ENCODE measurements around the gene RPS19. TPM values are rescaled to one million over a fixed set of nuclear protein-coding genes. Genes with fewer than 3 reads are reported as not detected.

Gene RPS19
- total RNA-seq, 1 experiment from 2014 or later, result 3,020 TPM

DNA sequence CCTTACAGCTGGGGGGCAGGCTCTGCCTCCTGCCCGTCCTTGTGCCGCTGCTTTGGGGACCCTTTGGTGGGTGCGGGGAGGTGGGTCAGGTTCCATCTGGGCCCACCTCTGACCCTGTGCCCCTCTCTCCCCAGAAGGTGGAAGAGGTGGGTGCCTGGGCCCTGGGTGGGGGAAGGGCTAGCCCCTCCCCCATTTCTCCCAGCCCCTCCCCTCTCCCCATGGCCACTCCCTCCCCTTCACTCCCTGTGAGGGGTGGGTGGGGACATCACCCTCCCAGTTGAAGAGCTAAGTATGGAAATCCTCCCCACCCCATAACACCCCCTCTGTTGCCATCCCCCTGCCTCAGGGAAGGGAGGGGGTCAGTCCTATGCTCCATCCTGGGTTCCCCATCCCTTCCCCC is 37.1 kb downstream of the RPS19 start:
- CTCF ChIA-PET, result no interaction called here
- H3K9me3 ChIP-seq (ENCODE audit: control insufficient read depth in 1 of 2, insufficient read depth in 1 of 2, low read depth in 1 of 2, low read length in 2 of 2), result no peaks in the 10 kb centered on the region
- TF ChIP-seq, protein P1, sequence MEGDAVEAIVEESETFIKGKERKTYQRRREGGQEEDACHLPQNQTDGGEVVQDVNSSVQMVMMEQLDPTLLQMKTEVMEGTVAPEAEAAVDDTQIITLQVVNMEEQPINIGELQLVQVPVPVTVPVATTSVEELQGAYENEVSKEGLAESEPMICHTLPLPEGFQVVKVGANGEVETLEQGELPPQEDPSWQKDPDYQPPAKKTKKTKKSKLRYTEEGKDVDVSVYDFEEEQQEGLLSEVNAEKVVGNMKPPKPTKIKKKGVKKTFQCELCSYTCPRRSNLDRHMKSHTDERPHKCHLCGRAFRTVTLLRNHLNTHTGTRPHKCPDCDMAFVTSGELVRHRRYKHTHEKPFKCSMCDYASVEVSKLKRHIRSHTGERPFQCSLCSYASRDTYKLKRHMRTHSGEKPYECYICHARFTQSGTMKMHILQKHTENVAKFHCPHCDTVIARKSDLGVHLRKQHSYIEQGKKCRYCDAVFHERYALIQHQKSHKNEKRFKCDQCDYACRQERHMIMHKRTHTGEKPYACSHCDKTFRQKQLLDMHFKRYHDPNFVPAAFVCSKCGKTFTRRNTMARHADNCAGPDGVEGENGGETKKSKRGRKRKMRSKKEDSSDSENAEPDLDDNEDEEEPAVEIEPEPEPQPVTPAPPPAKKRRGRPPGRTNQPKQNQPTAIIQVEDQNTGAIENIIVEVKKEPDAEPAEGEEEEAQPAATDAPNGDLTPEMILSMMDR (IDR thresholded peaks at IDR 0.05 in 2 of 3, conservative IDR thresholded peaks at IDR 0.05 in 1 of 3; ENCODE audit: borderline replicate concordance in 1 of 3, insufficient read depth in 1 of 3, low read depth in 2 of 3, low read length in 2 of 3), result no peak
- TF ChIP-seq RAD21 (IDR thresholded peaks at IDR 0.05; ENCODE audit: low read depth) (no peak), JUND (IDR thresholded peaks at IDR 0.05) (no peak), CEBPB (IDR thresholded peaks at IDR 0.05; ENCODE audit: low read depth) (no peak), ZNF274 (IDR thresholded peaks at IDR 0.05; ENCODE audit: low read depth, low read length) (no peak), FOSL1 (IDR thresholded peaks at IDR 0.05; ENCODE audit: low read depth) (no peak)
- TF ChIP-seq, protein P2, sequence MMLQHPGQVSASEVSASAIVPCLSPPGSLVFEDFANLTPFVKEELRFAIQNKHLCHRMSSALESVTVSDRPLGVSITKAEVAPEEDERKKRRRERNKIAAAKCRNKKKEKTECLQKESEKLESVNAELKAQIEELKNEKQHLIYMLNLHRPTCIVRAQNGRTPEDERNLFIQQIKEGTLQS (IDR thresholded peaks at IDR 0.05), result no peak
- no peak overlapping the region for H3K9ac ChIP-seq (ENCODE audit: low read length)
- H3K36me3 ChIP-seq (ENCODE audit: control insufficient read depth in 1 of 2, insufficient read depth in 2 of 2, low read length in 2 of 2), result peaks cover 32 to 33% of the 10 kb centered on the region in 2 experiments; a peak in 3 of 4 replicates
- RAD21 ChIA-PET (ENCODE audit: low non-redundant PET in 1 of 2, low total read pairs in 2 of 2, uncharacterized antibody in 2 of 2, unreplicated experiment in 2 of 2), result no interaction called here
- H3K27me3 ChIP-seq (ENCODE audit: insufficient read depth, low read length), result no peaks in the 10 kb centered on the region
- no peaks in the 10 kb centered on the region for H3K79me2 ChIP-seq (ENCODE audit: insufficient read depth, low read length)
- intact Hi-C loops (cut with micrococcal nuclease), result no loop called here
- no TSS peak for BruUV-seq (replicated peaks)
- no peak overlapping the region for H3K4me2 ChIP-seq (ENCODE audit: low read length)
- no peak for ATAC-seq
- H2AFZ ChIP-seq (ENCODE audit: low read depth, low read length, poor library complexity, severe bottlenecking), result no peak overlapping the region
- H3K4me3 ChIP-seq (replicated peaks in 1 of 2; ENCODE audit: low read depth in 1 of 2, low read length in 2 of 2), result no peak overlapping the region
- no peak overlapping the region for H3K27ac ChIP-seq (ENCODE audit: low read depth, low read length)
- no peaks in the 10 kb centered on the region for H3K9me2 ChIP-seq (ENCODE audit: insufficient read depth)
- no peaks in the 10 kb centered on the region for H4K20me1 ChIP-seq (ENCODE audit: insufficient read depth)
- no peak for DNase-seq (ENCODE audit: low read depth, low spot score)
- H3K4me1 ChIP-seq (ENCODE audit: control insufficient read depth in 1 of 2, insufficient read depth in 2 of 2, low read length in 2 of 2), result no peaks in the 10 kb centered on the region
- POLR2A ChIA-PET, result no interaction called here

DNA sequence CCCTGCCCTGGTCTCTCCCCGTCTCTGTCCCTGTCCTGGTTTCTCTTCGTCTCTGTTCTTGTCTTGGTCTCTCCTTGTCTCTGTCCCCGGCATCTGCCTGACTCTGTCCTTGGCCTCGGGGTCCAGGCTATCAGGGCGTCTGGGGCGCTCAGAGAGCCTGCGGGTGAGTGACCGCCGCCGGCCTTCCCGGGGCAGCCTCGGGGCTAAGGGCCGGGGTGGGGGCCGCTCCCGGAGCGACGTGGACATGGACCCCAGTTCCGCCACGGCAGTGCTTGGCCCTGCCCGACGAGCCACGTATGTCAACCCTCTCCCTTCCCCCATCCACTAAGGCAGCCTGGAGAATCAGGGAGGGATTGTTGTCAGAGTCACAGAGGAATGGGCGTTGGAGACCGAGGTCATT is 37.8 kb downstream of the RPS19 start:
- no peaks in the 10 kb centered on the region for H3K4me1 ChIP-seq (ENCODE audit: control insufficient read depth in 1 of 2, insufficient read depth in 2 of 2, low read length in 2 of 2)
- no peak overlapping the region for H3K4me3 ChIP-seq (replicated peaks in 1 of 2; ENCODE audit: low read depth in 1 of 2, low read length in 2 of 2)
- peaks cover 36 to 39% of the 10 kb centered on the region in 2 experiments; a peak in 3 of 4 replicates for H3K36me3 ChIP-seq (ENCODE audit: control insufficient read depth in 1 of 2, insufficient read depth in 2 of 2, low read length in 2 of 2)
- H3K9ac ChIP-seq (ENCODE audit: low read length), result no peak overlapping the region
- intact Hi-C loops (cut with micrococcal nuclease), result no loop called here
- DNase-seq (ENCODE audit: low read depth, low spot score), result no peak
- no peak overlapping the region for H2AFZ ChIP-seq (ENCODE audit: low read depth, low read length, poor library complexity, severe bottlenecking)
- H3K27ac ChIP-seq (ENCODE audit: low read depth, low read length), result no peak overlapping the region
- ATAC-seq, result no peak
- ChIA-PET CTCF (no interaction called here), RAD21 (ENCODE audit: low non-redundant PET in 1 of 2, low total read pairs in 2 of 2, uncharacterized antibody in 2 of 2, unreplicated experiment in 2 of 2) (no interaction called here), POLR2A (no interaction called here)
- no TSS peak for BruUV-seq (replicated peaks)
- H3K79me2 ChIP-seq (ENCODE audit: insufficient read depth, low read length), result no peaks in the 10 kb centered on the region
- H3K9me2 ChIP-seq (ENCODE audit: insufficient read depth), result no peaks in the 10 kb centered on the region
- H4K20me1 ChIP-seq (ENCODE audit: insufficient read depth), result no peaks in the 10 kb centered on the region
- no peaks in the 10 kb centered on the region for H3K9me3 ChIP-seq (ENCODE audit: control insufficient read depth in 1 of 2, insufficient read depth in 1 of 2, low read depth in 1 of 2, low read length in 2 of 2)
- H3K27me3 ChIP-seq (ENCODE audit: insufficient read depth, low read length), result no peaks in the 10 kb centered on the region
- H3K4me2 ChIP-seq (ENCODE audit: low read length), result no peak overlapping the region
- TF ChIP-seq CEBPB (IDR thresholded peaks at IDR 0.05; ENCODE audit: low read depth) (no peak), ZNF274 (IDR thresholded peaks at IDR 0.05; ENCODE audit: low read depth, low read length) (no peak), FOSL1 (IDR thresholded peaks at IDR 0.05; ENCODE audit: low read depth) (no peak), EGR1 (IDR thresholded peaks at IDR 0.05; ENCODE audit: low read depth) (no peak), ELF1 (IDR thresholded peaks at IDR 0.05; ENCODE audit: borderline replicate concordance, low read depth) (no peak), RAD21 (IDR thresholded peaks at IDR 0.05; ENCODE audit: low read depth) (no peak), SP1 (IDR thresholded peaks at IDR 0.05; ENCODE audit: low read depth) (no peak), ZFX (IDR thresholded peaks at IDR 0.05) (no peak), POLR2A (IDR thresholded peaks at IDR 0.05; ENCODE audit: borderline replicate concordance, extremely low read depth, insufficient read depth, insufficient read length) (no peak), YY1 (IDR thresholded peaks at IDR 0.05; ENCODE audit: extremely low read depth, insufficient replicate concordance, low read depth, low read length) (no peak), TCF7L2 (IDR thresholded peaks at IDR 0.05; ENCODE audit: borderline replicate concordance, extremely low read depth, insufficient read depth, insufficient read length) (no peak), CBX3 (IDR thresholded peaks at IDR 0.05; ENCODE audit: low read depth) (no peak)
- TF ChIP-seq, protein P3, sequence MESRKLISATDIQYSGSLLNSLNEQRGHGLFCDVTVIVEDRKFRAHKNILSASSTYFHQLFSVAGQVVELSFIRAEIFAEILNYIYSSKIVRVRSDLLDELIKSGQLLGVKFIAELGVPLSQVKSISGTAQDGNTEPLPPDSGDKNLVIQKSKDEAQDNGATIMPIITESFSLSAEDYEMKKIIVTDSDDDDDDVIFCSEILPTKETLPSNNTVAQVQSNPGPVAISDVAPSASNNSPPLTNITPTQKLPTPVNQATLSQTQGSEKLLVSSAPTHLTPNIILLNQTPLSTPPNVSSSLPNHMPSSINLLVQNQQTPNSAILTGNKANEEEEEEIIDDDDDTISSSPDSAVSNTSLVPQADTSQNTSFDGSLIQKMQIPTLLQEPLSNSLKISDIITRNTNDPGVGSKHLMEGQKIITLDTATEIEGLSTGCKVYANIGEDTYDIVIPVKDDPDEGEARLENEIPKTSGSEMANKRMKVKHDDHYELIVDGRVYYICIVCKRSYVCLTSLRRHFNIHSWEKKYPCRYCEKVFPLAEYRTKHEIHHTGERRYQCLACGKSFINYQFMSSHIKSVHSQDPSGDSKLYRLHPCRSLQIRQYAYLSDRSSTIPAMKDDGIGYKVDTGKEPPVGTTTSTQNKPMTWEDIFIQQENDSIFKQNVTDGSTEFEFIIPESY (IDR thresholded peaks at IDR 0.05; ENCODE audit: extremely low read depth, insufficient replicate concordance, low read length), result no peak
- TF ChIP-seq, protein P2 (IDR thresholded peaks at IDR 0.05), result no peak

All from HCT116 (cell line).